Smooth muscle cell (in vitro differentiated cells): ENCODE data around the gene ILDR1. TPM values are rescaled to one million over a fixed set of nuclear protein-coding genes. Genes with fewer than 3 reads are reported as not detected.

Experiments
- DNase-seq: peaks from one replicate; lab custom pipeline; 2025; ENCODE audit not compliant: unreplicated experiment; lab: John Stamatoyannopoulos, UW
- H2AFZ ChIP-seq: fragments of 200-600 bp; sonication (generic); 2 replicates; pipeline ENCODE4 v1.6.0; 2016; ENCODE audit warnings: antibody characterized with exemption, low read depth, mild to moderate bottlenecking
- H3F3A ChIP-seq: fragments of 200-600 bp; sonication (generic); 2 replicates; pipeline ENCODE4 v1.6.0; 2017; ENCODE audit warnings: antibody characterized with exemption, low read depth
- H3K27ac ChIP-seq: fragments of 200-600 bp; sonication (generic); 2 replicates; pipeline ENCODE4 v1.5.1; 2016; ENCODE audit warnings: low read depth, mild to moderate bottlenecking
- H3K27me3 ChIP-seq: fragments of 200-600 bp; sonication (generic); 2 replicates; pipeline ENCODE4 v1.6.1; 2016; ENCODE audit warnings: low read depth, mild to moderate bottlenecking
- H3K36me3 ChIP-seq: fragments of 200-600 bp; sonication (generic); 2 replicates; pipeline ENCODE4 v1.5.1; 2016; ENCODE audit warnings: low read depth
- H3K4me1 ChIP-seq: fragments of 200-600 bp; sonication (generic); 2 replicates; pipeline ENCODE4 v1.5.1; 2016; ENCODE audit warnings: low read depth
- H3K4me2 ChIP-seq: fragments of 200-600 bp; sonication (generic); 2 replicates; pipeline ENCODE4 v1.6.0; 2016; ENCODE audit warnings: mild to moderate bottlenecking
- H3K4me3 ChIP-seq: fragments of 200-600 bp; sonication (generic); 2 replicates; pipeline ENCODE4 v1.5.1; 2016; ENCODE audit warnings: mild to moderate bottlenecking
- H3K79me2 ChIP-seq: fragments of 200-600 bp; sonication (generic); 2 replicates; pipeline ENCODE4 v1.6.0; 2016; ENCODE audit warnings: low read depth, mild to moderate bottlenecking
- H3K9ac ChIP-seq: fragments of 200-600 bp; sonication (generic); 2 replicates; pipeline ENCODE4 v1.6.0; 2016; ENCODE audit warnings: low read depth
- H3K9me3 ChIP-seq: fragments of 200-600 bp; sonication (generic); replicated peaks from 2 replicates; pipeline ENCODE4 v1.5.1; 2016; ENCODE audit warnings: low read depth
- H4K20me1 ChIP-seq: fragments of 200-600 bp; sonication (generic); 2 replicates; pipeline ENCODE4 v1.6.0; 2016; ENCODE audit warnings: low read depth
- WGBS: methylation state at CpG from one replicate; pipeline ENCODE4 v1.1.7; 2016; ENCODE audit warnings: low lambda C conversion rate; 5-methylcytosine and 5-hydroxymethylcytosine counted together
- polyA plus RNA-seq: library from polyadenylated mRNA; unstranded; fragments of >200 nt; fragmentation: Nextera tagmentation; extraction: Ambion mirVana; gene quantifications from 2 replicates; pipeline ENCODE4 v1.2.1, GENCODE V29; 2016
- total RNA-seq: library from RNA; depleted of rRNA; stranded (reverse); fragments of >200 nt; gene quantifications from 2 replicates; pipeline ENCODE4 v1.2.3, GENCODE V29; 2014
- TF ChIP-seq, protein P1 (sequence below): fragments of 200-600 bp; sonication (generic); IDR thresholded peaks from 2 replicates; pipeline ENCODE4 v1.5.1; 2017; ENCODE audit warnings: borderline replicate concordance, mild to moderate bottlenecking, antibody characterized with exemption; ENCODE audit not compliant: insufficient read depth, poor library complexity, severe bottlenecking

Gene ILDR1
- total and polyA plus RNA-seq, 2 experiments from 2014 or later = 1.4 TPM; not detected in 1

DNA sequence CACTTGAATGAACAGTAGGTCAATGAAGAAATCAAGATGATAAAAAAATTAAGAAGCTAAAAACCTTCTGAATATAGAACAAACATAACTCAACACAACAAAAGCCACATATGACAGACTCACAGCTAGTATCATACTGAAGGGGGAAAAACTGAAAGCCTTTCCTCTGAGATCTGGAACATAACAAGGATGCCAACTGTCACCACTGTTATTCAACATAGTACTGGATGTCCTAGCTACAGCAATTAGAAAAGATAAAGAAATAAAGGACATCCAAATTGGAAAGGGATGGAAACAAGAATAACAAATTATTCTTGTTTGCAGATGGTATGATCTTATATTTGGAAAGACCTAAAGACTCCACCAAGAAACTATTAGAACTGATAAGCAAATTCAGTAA is 60.8 kb downstream of the ILDR1 start:
- H3F3A ChIP-seq = no peaks in the 10 kb centered on the region
- no peak overlapping the region for H3K4me3 ChIP-seq
- TF ChIP-seq, protein P1, sequence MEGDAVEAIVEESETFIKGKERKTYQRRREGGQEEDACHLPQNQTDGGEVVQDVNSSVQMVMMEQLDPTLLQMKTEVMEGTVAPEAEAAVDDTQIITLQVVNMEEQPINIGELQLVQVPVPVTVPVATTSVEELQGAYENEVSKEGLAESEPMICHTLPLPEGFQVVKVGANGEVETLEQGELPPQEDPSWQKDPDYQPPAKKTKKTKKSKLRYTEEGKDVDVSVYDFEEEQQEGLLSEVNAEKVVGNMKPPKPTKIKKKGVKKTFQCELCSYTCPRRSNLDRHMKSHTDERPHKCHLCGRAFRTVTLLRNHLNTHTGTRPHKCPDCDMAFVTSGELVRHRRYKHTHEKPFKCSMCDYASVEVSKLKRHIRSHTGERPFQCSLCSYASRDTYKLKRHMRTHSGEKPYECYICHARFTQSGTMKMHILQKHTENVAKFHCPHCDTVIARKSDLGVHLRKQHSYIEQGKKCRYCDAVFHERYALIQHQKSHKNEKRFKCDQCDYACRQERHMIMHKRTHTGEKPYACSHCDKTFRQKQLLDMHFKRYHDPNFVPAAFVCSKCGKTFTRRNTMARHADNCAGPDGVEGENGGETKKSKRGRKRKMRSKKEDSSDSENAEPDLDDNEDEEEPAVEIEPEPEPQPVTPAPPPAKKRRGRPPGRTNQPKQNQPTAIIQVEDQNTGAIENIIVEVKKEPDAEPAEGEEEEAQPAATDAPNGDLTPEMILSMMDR = no peak
- H3K4me1 ChIP-seq = no peaks in the 10 kb centered on the region
- no peak for DNase-seq
- H3K27ac ChIP-seq = no peak overlapping the region
- no peaks in the 10 kb centered on the region for H3K9me3 ChIP-seq
- no peaks in the 10 kb centered on the region for H3K36me3 ChIP-seq
- H3K4me2 ChIP-seq = no peak overlapping the region
- H2AFZ ChIP-seq = no peak overlapping the region
- no peaks in the 10 kb centered on the region for H3K27me3 ChIP-seq
- H3K79me2 ChIP-seq = no peaks in the 10 kb centered on the region
- H4K20me1 ChIP-seq = no peaks in the 10 kb centered on the region
- H3K9ac ChIP-seq = no peak overlapping the region

DNA sequence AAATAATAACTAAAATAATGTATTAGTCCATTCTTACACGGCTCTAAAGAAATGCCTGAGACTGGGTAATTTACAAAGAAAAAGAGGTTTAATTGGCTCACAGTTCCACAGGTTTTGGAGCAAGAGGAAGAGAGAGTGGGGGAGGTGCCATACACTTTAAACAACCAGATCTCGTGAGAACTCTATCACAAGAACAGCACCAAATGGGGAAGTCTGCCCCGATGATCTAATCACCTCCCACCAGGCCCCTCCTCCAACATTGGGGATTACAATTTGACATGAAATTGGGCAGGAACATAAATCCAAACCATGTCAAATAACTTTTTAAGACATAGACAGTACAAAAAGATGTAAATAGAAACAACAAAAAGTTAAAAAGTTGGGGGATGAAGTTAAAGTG is 63.2 kb downstream of the ILDR1 start:
- TF ChIP-seq, protein P1 = no peak
- no peak overlapping the region for H2AFZ ChIP-seq
- H4K20me1 ChIP-seq = no peaks in the 10 kb centered on the region
- no peaks in the 10 kb centered on the region for H3K79me2 ChIP-seq
- H3K9me3 ChIP-seq = no peaks in the 10 kb centered on the region
- DNase-seq = no peak
- H3K27me3 ChIP-seq = no peaks in the 10 kb centered on the region
- WGBS = 76% methylated on average over 3 of the region's 3 CpGs
- no peaks in the 10 kb centered on the region for H3F3A ChIP-seq
- H3K27ac ChIP-seq = no peak overlapping the region
- no peak overlapping the region for H3K4me3 ChIP-seq
- no peaks in the 10 kb centered on the region for H3K36me3 ChIP-seq
- no peak overlapping the region for H3K9ac ChIP-seq
- H3K4me2 ChIP-seq = no peak overlapping the region
- H3K4me1 ChIP-seq = no peaks in the 10 kb centered on the region

DNA sequence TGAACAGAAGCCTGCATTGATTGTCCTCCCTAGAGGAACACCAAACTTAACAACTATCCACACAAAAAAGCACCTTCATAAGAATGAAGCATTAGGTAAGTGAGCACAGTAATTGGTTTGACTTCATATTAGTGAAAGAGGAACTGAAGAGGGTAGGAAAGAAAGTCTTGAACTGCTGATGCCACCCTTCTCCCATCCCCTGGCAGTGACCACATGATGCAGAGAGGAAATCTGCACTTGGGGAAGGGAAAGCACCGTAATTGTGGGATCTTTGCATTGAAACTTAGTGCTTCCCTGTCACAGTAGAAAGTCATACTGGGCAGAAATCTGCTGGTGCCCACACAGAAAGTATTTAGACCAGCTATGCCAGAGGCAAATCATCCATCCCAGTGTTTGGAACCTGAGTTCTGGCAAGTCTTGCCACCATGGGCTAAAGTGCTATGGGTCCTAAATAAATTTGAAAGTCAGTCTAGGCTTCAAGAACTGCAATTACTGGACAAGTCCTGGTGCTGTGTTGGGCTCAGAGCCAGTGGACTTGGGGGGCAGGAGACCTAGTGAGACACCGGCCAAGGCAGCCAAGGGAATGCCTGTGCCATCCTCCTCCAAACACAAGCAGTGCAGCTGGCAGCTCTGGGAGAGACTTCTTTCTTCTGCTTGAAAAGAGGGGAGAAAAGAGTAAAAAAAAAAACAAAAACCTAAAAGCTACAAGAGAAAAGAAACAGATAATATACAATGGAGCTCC is 64.2 kb downstream of the ILDR1 start:
- H3K27ac ChIP-seq = no peak overlapping the region
- H3K4me2 ChIP-seq = no peak overlapping the region
- H3F3A ChIP-seq = no peaks in the 10 kb centered on the region
- H3K4me1 ChIP-seq = no peaks in the 10 kb centered on the region
- H3K4me3 ChIP-seq = no peak overlapping the region
- no peak for DNase-seq
- H4K20me1 ChIP-seq = no peaks in the 10 kb centered on the region
- TF ChIP-seq, protein P1 = no peak
- no peaks in the 10 kb centered on the region for H3K79me2 ChIP-seq
- no peak overlapping the region for H3K9ac ChIP-seq
- WGBS = 100% methylated on average over 2 of the region's 2 CpGs
- no peak overlapping the region for H2AFZ ChIP-seq
- no peaks in the 10 kb centered on the region for H3K27me3 ChIP-seq
- no peaks in the 10 kb centered on the region for H3K36me3 ChIP-seq
- no peaks in the 10 kb centered on the region for H3K9me3 ChIP-seq

DNA sequence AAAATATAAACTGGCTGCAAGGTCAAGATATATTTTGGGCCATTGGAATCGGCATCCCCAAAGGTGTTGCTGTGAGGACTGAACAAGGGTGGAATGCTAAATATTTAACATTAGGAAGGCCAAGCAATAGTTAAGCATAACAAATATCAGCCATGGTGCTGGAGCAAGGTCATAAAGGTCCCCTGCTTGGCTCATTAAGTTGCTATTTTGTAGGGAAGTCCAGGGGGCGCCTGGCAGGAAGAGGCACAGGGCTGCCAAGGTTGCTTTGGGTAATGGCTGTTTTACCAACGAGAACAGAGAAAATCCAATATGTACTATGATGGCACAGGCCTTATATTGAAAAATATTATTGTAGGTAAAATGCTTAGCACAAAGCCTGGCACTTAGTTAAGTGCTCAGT is 65.7 kb downstream of the ILDR1 start:
- TF ChIP-seq, protein P1 = no peak
- no peak overlapping the region for H2AFZ ChIP-seq
- H3K79me2 ChIP-seq = no peaks in the 10 kb centered on the region
- no peaks in the 10 kb centered on the region for H3K4me1 ChIP-seq
- H4K20me1 ChIP-seq = no peaks in the 10 kb centered on the region
- H3K27me3 ChIP-seq = no peaks in the 10 kb centered on the region
- H3F3A ChIP-seq = no peaks in the 10 kb centered on the region
- H3K9me3 ChIP-seq = no peaks in the 10 kb centered on the region
- no peak overlapping the region for H3K27ac ChIP-seq
- no peak overlapping the region for H3K9ac ChIP-seq
- H3K36me3 ChIP-seq = no peaks in the 10 kb centered on the region
- WGBS = 86% methylated on average over 3 of the region's 3 CpGs
- H3K4me3 ChIP-seq = no peak overlapping the region
- no peak for DNase-seq
- H3K4me2 ChIP-seq = no peak overlapping the region
